ENCODE data around the gene PLCG2. TPM values are rescaled to one million over a fixed set of nuclear protein-coding genes. Genes with fewer than 3 reads are reported as not detected.

The PLCG2 gene
- total RNA-seq, 2 experiments from 2014 or later: 10.1 to 11.1 TPM

DNA sequence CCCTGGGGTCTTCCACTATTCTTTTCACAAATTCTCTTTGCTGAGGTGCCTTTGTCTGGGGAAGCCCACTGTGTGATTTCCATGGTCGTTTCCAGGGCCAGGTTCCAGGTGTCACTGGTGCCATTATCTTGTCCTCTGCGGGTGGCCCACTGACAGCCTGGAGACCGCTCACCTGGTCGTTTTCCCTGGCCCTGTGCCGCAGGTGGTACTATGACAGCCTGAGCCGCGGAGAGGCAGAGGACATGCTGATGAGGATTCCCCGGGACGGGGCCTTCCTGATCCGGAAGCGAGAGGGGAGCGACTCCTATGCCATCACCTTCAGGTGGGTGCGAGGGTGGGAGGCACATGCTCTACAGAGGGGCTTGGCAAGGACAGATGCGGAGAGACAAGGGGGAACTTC, 133.3 kb downstream of the PLCG2 start:
- ATAC-seq (no peak), DNase-seq (no peak)
- Mint-ChIP-seq H3K4me3 (no peak overlapping the region), H3K27me3 (ENCODE audit: low read depth) (no peaks in the 10 kb centered on the region), H3K27ac (no peak overlapping the region), H3K36me3 (ENCODE audit: low read depth) (no peaks in the 10 kb centered on the region), H3K9me3 (ENCODE audit: insufficient read depth) (no peaks in the 10 kb centered on the region), H3K4me1 (ENCODE audit: low read depth) (no peaks in the 10 kb centered on the region)
- POLR2A ChIA-PET: no interaction called here
- CTCF ChIA-PET: no interaction called here

DNA sequence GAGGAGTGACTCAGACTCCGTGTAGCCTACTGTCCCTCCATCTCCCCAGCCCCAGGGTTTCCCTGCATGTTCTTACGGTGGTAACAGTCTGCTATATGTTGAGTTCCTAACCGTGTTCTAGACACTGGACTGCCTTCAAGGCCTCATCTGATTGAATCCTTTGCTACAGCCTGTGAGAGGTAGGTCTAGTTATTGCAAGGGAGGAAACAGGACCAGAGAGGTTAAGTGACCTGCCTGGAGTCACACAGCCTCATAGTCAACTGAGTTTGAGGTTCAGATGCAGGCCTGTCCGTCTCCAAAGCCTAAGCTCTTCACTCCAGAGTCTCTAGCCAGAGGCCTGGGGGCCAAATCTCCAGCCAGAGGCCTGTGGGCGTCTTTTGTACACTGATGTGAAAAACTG, 134.1 kb downstream of the PLCG2 start:
- H3K4me3 Mint-ChIP-seq: no peak overlapping the region
- DNase-seq: no peak
- ATAC-seq: no peak
- H3K36me3 Mint-ChIP-seq (ENCODE audit: low read depth): no peaks in the 10 kb centered on the region
- no peaks in the 10 kb centered on the region for H3K4me1 Mint-ChIP-seq (ENCODE audit: low read depth)
- no peaks in the 10 kb centered on the region for H3K27me3 Mint-ChIP-seq (ENCODE audit: low read depth)
- H3K9me3 Mint-ChIP-seq (ENCODE audit: insufficient read depth): no peaks in the 10 kb centered on the region
- H3K27ac Mint-ChIP-seq: no peak overlapping the region
- ChIA-PET POLR2A (no interaction called here), CTCF (no interaction called here)

DNA sequence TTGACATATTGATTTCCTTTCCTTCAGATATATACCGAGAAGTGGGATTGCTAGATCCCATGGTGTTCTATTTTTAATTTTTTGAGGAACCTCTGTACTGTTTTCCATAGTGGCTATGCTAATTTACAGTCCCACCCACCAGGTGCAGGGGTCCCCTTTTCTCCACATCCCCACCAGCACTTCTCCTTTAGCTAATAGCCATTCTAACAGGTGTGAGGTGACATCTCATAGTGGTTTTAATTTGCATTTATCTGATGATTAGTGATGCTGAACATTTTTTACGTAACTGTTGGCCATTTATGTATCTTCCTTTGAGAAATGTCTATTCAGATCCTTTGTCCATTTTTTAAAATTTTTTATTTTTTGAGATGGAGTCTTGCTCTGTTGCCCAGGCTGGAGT, 138.3 kb downstream of the PLCG2 start:
- H3K4me1 Mint-ChIP-seq (ENCODE audit: low read depth): no peaks in the 10 kb centered on the region
- H3K9me3 Mint-ChIP-seq (ENCODE audit: insufficient read depth): no peaks in the 10 kb centered on the region
- H3K27ac Mint-ChIP-seq: no peak overlapping the region
- no peak for ATAC-seq
- CTCF ChIA-PET: no interaction called here
- POLR2A ChIA-PET: no interaction called here
- no peaks in the 10 kb centered on the region for H3K36me3 Mint-ChIP-seq (ENCODE audit: low read depth)
- H3K4me3 Mint-ChIP-seq: no peak overlapping the region
- no peak for DNase-seq
- no peaks in the 10 kb centered on the region for H3K27me3 Mint-ChIP-seq (ENCODE audit: low read depth)

DNA sequence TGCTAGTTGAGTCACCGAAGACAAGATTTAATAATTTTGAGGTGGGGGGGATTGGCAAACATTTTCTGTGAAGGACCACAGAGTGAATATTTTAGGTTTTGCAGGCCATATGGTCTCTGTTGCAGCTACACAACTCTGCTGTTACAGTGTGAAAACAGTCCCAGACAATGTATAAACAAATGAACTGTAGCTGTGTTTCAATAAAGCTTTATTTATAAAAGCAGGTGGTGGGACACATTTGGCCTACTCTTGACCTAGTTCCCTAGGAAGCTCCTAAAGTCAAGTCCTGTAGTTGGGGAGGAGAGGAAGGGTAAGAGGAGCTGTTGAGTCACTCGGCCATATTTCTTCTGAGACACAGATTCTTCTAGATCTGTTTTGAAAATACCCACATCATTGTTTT, 139.8 kb downstream of the PLCG2 start:
- Mint-ChIP-seq H3K4me1 (ENCODE audit: low read depth) (no peaks in the 10 kb centered on the region), H3K36me3 (ENCODE audit: low read depth) (no peaks in the 10 kb centered on the region), H3K27ac (no peak overlapping the region), H3K9me3 (ENCODE audit: insufficient read depth) (no peaks in the 10 kb centered on the region), H3K27me3 (ENCODE audit: low read depth) (no peaks in the 10 kb centered on the region), H3K4me3 (no peak overlapping the region)
- CTCF ChIA-PET: interaction anchor here (1.0 kb wide), 1 partner anchor 78 kb away, joined by 3 read pairs; no protein-coding TSS in a partner anchor
- POLR2A ChIA-PET: no interaction called here
- no peak for DNase-seq
- no peak for ATAC-seq

DNA sequence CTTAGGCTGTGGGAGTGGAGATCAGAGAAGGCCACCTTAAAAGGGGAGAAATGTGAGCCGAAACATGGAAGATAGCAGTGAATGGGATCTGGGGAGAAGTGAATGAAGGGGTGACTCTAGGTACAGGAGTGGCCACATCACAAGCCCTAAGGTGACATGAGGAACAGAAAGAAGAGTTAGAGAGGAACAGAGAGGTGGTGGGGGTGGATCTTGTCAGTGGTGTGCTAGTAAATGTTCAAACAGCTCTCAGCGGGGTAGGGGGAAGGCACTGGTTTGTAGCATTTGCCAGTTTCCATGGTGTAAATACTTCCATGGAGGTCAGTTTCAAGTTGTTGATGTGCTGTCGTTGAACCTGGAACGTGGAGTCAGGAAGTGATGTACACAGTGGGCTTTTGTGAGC, 141.4 kb downstream of the PLCG2 start:
- Mint-ChIP-seq H3K4me1 (ENCODE audit: low read depth) (no peaks in the 10 kb centered on the region), H3K36me3 (ENCODE audit: low read depth) (no peaks in the 10 kb centered on the region), H3K27me3 (ENCODE audit: low read depth) (no peaks in the 10 kb centered on the region), H3K9me3 (ENCODE audit: insufficient read depth) (no peaks in the 10 kb centered on the region), H3K27ac (no peak overlapping the region), H3K4me3 (no peak overlapping the region)
- POLR2A ChIA-PET: no interaction called here
- ATAC-seq (no peak), DNase-seq (no peak)
- CTCF ChIA-PET: no interaction called here

DNA sequence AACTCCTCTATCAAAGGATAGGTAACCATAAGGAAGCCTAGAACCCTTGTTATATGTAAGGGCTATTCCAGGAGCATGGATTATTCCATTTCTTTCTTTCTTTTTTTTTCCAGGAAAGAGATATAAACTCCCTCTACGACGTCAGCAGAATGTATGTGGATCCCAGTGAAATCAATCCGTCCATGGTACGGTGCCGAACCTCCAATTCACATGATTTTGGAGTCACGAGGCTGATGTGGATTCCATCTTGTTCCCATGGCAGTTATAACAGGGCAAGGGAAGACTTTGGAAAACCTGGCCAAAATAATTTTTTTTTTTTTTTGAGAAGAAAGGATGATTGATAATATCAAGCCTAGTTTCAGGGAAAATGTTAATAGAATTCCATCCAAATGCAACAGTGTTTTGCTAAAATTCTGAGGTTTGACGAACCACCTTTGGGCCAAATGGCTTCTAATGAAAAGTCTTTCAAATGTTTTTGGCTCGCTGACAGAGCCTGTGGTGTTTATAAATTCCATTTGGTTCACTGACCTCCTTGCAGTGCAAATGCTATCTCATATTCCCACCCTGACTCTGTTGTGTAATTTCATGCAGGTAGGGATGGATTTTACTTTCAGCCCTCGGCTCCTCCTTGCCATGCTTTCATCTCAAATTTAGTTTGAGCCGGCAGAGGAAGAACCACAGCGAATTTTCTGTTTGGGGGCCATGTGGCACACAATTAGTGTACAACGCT, 142.2 kb downstream of the PLCG2 start:
- Mint-ChIP-seq H3K27me3 (ENCODE audit: low read depth) (no peaks in the 10 kb centered on the region), H3K9me3 (ENCODE audit: insufficient read depth) (no peaks in the 10 kb centered on the region), H3K4me3 (no peak overlapping the region), H3K27ac (no peak overlapping the region), H3K36me3 (ENCODE audit: low read depth) (no peaks in the 10 kb centered on the region), H3K4me1 (ENCODE audit: low read depth) (no peaks in the 10 kb centered on the region)
- ChIA-PET CTCF (no interaction called here), POLR2A (no interaction called here)
- no peak for ATAC-seq
- DNase-seq: no peak

DNA sequence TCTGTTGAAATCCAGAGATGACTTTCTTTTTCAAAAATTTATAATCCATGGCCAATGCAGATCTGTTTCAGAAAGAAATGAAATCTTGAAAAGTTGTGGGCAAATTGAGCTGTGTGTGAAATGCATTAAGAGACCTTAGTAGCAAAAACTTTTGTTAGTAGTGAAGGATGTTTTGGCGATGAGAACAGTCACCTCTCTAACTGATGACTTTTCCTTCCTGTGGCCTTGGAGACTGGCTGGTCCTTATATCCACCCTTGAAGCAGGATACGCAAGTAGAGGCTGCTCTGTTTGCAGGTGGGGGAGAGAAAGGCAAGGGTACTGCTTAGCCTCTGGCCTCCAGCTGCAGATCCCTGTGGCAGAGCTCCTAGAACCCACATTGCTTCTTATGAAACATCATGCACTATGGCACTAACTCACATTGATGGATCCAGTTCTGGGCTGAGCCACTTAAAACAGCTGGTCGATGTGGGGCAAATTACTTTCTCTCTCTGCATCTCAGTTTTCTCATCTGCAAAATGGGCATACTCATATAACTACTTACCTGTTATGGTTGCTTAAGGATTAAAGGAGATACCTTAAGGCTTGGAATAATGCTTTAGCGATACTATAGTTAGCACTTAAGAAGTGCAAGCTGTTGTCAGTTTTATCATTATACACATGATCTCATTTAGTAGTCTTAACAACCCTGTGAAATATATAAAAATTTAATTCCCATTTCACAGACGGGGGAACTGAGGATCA, 142.9 kb downstream of the PLCG2 start:
- no peak overlapping the region for H3K27ac Mint-ChIP-seq
- POLR2A ChIA-PET: no interaction called here
- H3K36me3 Mint-ChIP-seq (ENCODE audit: low read depth): no peaks in the 10 kb centered on the region
- H3K27me3 Mint-ChIP-seq (ENCODE audit: low read depth): no peaks in the 10 kb centered on the region
- ATAC-seq (no peak), DNase-seq (no peak)
- no peaks in the 10 kb centered on the region for H3K4me1 Mint-ChIP-seq (ENCODE audit: low read depth)
- no peaks in the 10 kb centered on the region for H3K9me3 Mint-ChIP-seq (ENCODE audit: insufficient read depth)
- H3K4me3 Mint-ChIP-seq: no peak overlapping the region
- CTCF ChIA-PET: no interaction called here

DNA sequence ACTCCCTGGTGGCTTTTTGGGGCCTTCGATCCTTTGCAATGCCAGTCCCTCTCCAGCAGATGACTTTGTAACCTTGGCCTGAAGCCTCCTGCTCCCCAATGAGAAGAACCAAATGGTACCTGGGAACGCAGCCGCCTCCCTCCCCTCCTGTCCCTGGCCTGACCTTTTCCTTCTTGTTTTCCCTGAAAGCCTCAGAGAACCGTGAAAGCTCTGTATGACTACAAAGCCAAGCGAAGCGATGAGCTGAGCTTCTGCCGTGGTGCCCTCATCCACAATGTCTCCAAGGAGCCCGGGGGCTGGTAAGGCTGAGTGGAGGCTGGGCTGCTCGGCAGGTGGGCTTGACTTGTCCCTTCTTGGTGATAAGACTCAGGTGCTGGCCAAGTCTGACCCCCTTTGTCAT, 144.2 kb downstream of the PLCG2 start:
- Mint-ChIP-seq H3K4me1 (ENCODE audit: low read depth) (peaks cover under 1% of the 10 kb centered on the region), H3K27ac (no peak overlapping the region), H3K27me3 (ENCODE audit: low read depth) (no peaks in the 10 kb centered on the region), H3K9me3 (ENCODE audit: insufficient read depth) (no peaks in the 10 kb centered on the region), H3K36me3 (ENCODE audit: low read depth) (no peaks in the 10 kb centered on the region), H3K4me3 (no peak overlapping the region)
- CTCF ChIA-PET: interaction anchor here (1.5 kb wide), 1 partner anchor 407 kb away, joined by 3 read pairs; no protein-coding TSS in a partner anchor
- POLR2A ChIA-PET: no interaction called here
- DNase-seq: no peak
- ATAC-seq: no peak

DNA sequence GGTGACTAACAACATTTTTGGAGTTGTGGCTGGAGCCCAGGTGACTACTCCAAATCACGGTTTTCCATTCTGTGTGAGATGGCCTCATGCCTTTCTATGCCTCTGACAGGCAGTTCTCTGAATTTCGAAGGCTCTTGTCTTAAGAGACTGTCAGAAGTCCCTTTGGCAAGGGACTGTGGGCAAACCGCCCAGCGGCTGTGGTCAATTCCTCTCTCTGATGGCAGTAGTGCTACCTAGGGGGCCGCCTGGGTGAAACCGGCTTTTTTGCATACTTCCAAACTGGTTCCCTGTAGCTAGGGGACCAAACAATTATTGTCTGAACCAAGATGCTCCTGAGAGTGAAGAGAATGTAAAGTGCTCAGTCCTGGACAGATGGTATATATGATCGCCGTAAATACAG, 145.9 kb downstream of the PLCG2 start:
- no peak overlapping the region for H3K4me3 Mint-ChIP-seq
- H3K27ac Mint-ChIP-seq: no peak overlapping the region
- H3K36me3 Mint-ChIP-seq (ENCODE audit: low read depth): no peaks in the 10 kb centered on the region
- CTCF ChIA-PET: no interaction called here
- no peak for DNase-seq
- H3K27me3 Mint-ChIP-seq (ENCODE audit: low read depth): no peaks in the 10 kb centered on the region
- no peaks in the 10 kb centered on the region for H3K9me3 Mint-ChIP-seq (ENCODE audit: insufficient read depth)
- POLR2A ChIA-PET: no interaction called here
- H3K4me1 Mint-ChIP-seq (ENCODE audit: low read depth): peaks cover 11% of the 10 kb centered on the region
- no peak for ATAC-seq

DNA sequence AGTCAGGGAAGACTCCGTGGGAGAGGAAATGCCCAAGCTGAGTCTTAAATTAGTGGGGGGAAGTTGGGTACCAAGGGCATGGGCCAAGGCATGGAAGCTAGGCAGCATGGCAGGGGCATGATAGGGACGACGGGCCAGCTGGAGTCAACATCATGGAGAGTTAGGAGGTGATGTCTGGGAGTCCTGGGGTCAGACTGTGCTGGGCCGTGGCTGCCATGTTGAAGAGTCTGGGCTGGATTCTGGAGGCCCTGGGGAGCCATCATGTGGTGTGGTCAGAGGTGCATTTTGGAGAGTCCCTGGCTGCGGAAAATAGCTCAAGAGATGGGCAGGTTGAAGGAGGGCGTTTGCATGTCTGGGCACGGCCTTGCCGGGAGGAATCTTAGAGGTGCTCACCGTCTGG, 146.9 kb downstream of the PLCG2 start:
- no peak overlapping the region for H3K27ac Mint-ChIP-seq
- ChIA-PET POLR2A (no interaction called here), CTCF (no interaction called here)
- H3K4me3 Mint-ChIP-seq: no peak overlapping the region
- no peaks in the 10 kb centered on the region for H3K36me3 Mint-ChIP-seq (ENCODE audit: low read depth)
- peaks cover 11% of the 10 kb centered on the region for H3K4me1 Mint-ChIP-seq (ENCODE audit: low read depth)
- DNase-seq (no peak), ATAC-seq (no peak)
- no peaks in the 10 kb centered on the region for H3K27me3 Mint-ChIP-seq (ENCODE audit: low read depth)
- no peaks in the 10 kb centered on the region for H3K9me3 Mint-ChIP-seq (ENCODE audit: insufficient read depth)

DNA sequence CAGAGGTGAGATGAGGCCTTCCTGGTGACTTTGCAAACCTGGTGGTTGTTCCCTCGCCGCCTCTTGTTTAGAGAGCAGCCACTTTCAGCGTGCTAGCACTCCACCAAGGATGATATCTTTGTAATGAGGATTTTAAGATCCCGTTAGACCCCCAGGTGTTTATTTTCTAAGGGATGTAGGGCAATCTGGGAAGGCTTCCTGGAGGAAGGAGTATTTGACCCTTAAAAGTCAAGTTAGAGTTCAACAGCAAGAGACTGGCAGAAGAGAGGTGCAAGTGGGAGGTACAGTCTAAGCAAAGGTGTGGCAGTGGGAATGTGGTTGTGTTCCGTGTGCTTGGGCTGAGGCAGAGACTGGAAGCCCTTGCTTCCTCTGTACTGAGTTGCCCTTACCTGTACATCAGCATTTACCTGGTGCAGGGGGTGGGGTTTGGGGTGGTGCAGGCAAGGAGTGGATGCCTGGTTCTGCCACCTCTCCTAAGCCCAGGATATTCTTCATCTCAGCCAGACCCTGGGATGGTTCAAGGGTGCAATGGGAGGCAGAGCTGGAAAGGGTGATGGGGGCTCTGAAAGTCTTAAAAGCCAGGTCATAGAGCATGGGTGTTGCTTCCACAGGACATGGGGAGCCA, 148.6 kb downstream of the PLCG2 start:
- ATAC-seq: no peak
- CTCF ChIA-PET: no interaction called here
- no peaks in the 10 kb centered on the region for H3K27me3 Mint-ChIP-seq (ENCODE audit: low read depth)
- no peak for DNase-seq
- H3K27ac Mint-ChIP-seq: no peak overlapping the region
- no peaks in the 10 kb centered on the region for H3K36me3 Mint-ChIP-seq (ENCODE audit: low read depth)
- H3K4me1 Mint-ChIP-seq (ENCODE audit: low read depth): peaks cover 11% of the 10 kb centered on the region
- no peaks in the 10 kb centered on the region for H3K9me3 Mint-ChIP-seq (ENCODE audit: insufficient read depth)
- POLR2A ChIA-PET: no interaction called here
- H3K4me3 Mint-ChIP-seq: no peak overlapping the region

DNA sequence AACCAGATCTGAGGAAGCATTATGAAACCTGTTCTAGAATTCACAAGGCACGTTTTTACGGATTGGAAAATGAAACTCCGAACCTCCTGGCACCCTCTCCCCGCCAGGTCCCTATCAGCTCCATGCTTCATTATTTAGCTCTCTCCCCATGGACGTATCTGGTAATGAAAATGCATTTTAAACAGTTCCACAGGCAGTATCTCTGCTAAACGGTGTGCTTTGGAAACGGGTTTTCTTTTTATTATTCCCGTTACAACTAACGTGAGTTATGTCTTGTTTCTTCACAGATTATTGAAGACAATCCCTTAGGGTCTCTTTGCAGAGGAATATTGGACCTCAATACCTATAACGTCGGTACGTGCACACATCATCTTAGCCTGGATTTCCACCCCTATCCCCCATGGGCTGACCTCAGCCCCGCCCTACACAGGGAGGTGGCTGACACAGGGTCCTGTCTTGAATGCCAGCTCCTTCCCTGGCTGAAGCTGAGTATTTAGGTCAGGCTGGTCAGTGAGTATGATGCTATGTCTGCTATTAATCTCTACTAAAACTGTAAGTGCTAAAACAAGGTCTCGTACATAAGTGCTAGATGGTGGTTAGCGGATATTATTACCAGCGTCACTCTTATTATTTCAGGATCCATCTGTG, 149.3 kb downstream of the PLCG2 start:
- H3K27ac Mint-ChIP-seq: peak overlapping the region; percentile 72
- H3K4me1 Mint-ChIP-seq (ENCODE audit: low read depth): peaks cover 11% of the 10 kb centered on the region
- ATAC-seq (no peak), DNase-seq (no peak)
- ChIA-PET CTCF (no interaction called here), POLR2A (no interaction called here)
- no peaks in the 10 kb centered on the region for H3K27me3 Mint-ChIP-seq (ENCODE audit: low read depth)
- no peaks in the 10 kb centered on the region for H3K36me3 Mint-ChIP-seq (ENCODE audit: low read depth)
- no peaks in the 10 kb centered on the region for H3K9me3 Mint-ChIP-seq (ENCODE audit: insufficient read depth)
- H3K4me3 Mint-ChIP-seq: no peak overlapping the region

All from activated CD8-positive, alpha-beta T cell treated with anti-CD3 and anti-CD28 coated beads, Interleukin-2, amount 10 ng/mL, durations not matched to agents 7 days and 5 days (primary cell).